CD4-positive, alpha-beta T cell (primary cell): ENCODE results near the gene COL23A1. TPM values are rescaled to one million over a fixed set of nuclear protein-coding genes. Genes with fewer than 3 reads are reported as not detected.

Experiments
- ATAC-seq: fragments of 200-7000 bp; cut with Tn5 transposase; one replicate; pipeline ENCODE4 v1.10.0; 2022; ENCODE audit warnings: mild to moderate bottlenecking; ENCODE audit not compliant: poor library complexity
- CTCF ChIA-PET: fragments of 350-600 bp; sonication (Branson Sonifier 250); formaldehyde crosslinking; loops from one replicate; lab custom pipeline; 2021; ENCODE audit warnings: antibody characterized with exemption, inconsistent platforms; lab: Charles Lee
- POLR2A ChIA-PET: fragments of 350-600 bp; sonication (Branson Sonifier 250); formaldehyde crosslinking; loops from one replicate; lab custom pipeline; 2021; ENCODE audit warnings: antibody characterized with exemption, inconsistent platforms; lab: Charles Lee
- DNase-seq, 14 experiments: peaks; one replicate each; pipeline ENCODE4 v3.0.0-alpha.2; 2013 to 2020; ENCODE audit warnings: mixed read lengths in 2 of 14
- H3K27ac ChIP-seq, 2 donors: one replicate each; pipeline versions ENCODE4 v1.5.1 to v1.7.0; 2013; ENCODE audit warnings: low read length in 2 of 2, low read depth in 1 of 2, mild to moderate bottlenecking in 1 of 2
- H3K27me3 ChIP-seq, 2 experiments: 1 replicate in 1 of 2; 2 replicates in 1 of 2; pipeline versions ENCODE4 v1.6.1 to v1.7.0; 2013; ENCODE audit warnings: low read length in 2 of 2, control low read depth in 1 of 2, mild to moderate bottlenecking in 1 of 2, moderate library complexity in 1 of 2; ENCODE audit not compliant: insufficient read depth in 2 of 2, control insufficient read depth in 1 of 2
- H3K36me3 ChIP-seq: one replicate; pipeline ENCODE4 v1.6.1; 2013; ENCODE audit warnings: low read length, control low read depth; ENCODE audit not compliant: insufficient read depth
- H3K4me1 ChIP-seq: one replicate; pipeline ENCODE4 v1.6.1; 2013; ENCODE audit warnings: low read length, control low read depth; ENCODE audit not compliant: insufficient read depth
- H3K4me3 ChIP-seq: one replicate; pipeline ENCODE4 v1.5.1; 2013; ENCODE audit warnings: mild to moderate bottlenecking, low read length, moderate library complexity
- H3K9me3 ChIP-seq, 2 experiments: 1 replicate in 1 of 2; 2 replicates in 1 of 2; pipeline versions ENCODE4 v1.6.1 to v1.7.0; 2013; ENCODE audit warnings: low read length in 2 of 2, mild to moderate bottlenecking in 2 of 2, control low read depth in 1 of 2, moderate library complexity in 1 of 2; ENCODE audit not compliant: control insufficient read depth in 1 of 2, insufficient read depth in 1 of 2
- H3K27ac Mint-ChIP-seq: one replicate; pipeline ENCODE4 v1.8.0; 2020; ENCODE audit warnings: mixed read lengths
- H3K27me3 Mint-ChIP-seq: one replicate; pipeline ENCODE4 v1.8.0; 2021; ENCODE audit warnings: mixed read lengths
- H3K36me3 Mint-ChIP-seq: one replicate; pipeline ENCODE4 v1.8.0; 2021; ENCODE audit warnings: low read depth, mixed read lengths
- H3K4me1 Mint-ChIP-seq: one replicate; pipeline ENCODE4 v1.8.0; 2021; ENCODE audit warnings: low read depth, mixed read lengths
- H3K4me3 Mint-ChIP-seq: one replicate; pipeline ENCODE4 v1.8.0; 2020; ENCODE audit warnings: mild to moderate bottlenecking, mixed read lengths
- H3K9me3 Mint-ChIP-seq: one replicate; pipeline ENCODE4 v1.8.0; 2020; ENCODE audit warnings: mixed read lengths
- CTCF ChIP-seq: fragments of 200-600 bp; IDR thresholded peaks from one replicate; pipeline ENCODE4 v1.8.0; 2022; ENCODE audit warnings: antibody characterized with exemption, mild to moderate bottlenecking
- intact Hi-C, 2 experiments: fragments of 100-400 bp; cut with DNase I in 1 of 2; cut with micrococcal nuclease in 1 of 2; formaldehyde crosslinking; loops; one replicate each; pipeline versions ENCODE4 v1.15.1 to v1.9.0; 2023 to 2025; cut with DNase I, micrococcal nuclease
- total RNA-seq, 174 experiments: library from RNA in 2 of 174; stranded (reverse) in 2 of 174; gene quantifications; one replicate each; pipeline ENCODE4 v1.2.3 and lab custom pipeline; 2021 to 2026

Gene COL23A1
- total RNA-seq, 2 experiments from 2014 or later: not detected

- H3K4me1 ChIP-seq: no peaks in the 10 kb centered on the region
- peaks cover 0 to 1% of the 10 kb centered on the region in 2 experiments for H3K9me3 ChIP-seq
- H3K27ac ChIP-seq: no peak overlapping the region
- no peak for ATAC-seq
- Mint-ChIP-seq H3K27ac (no peak overlapping the region), H3K9me3 (no peaks in the 10 kb centered on the region), H3K4me1 (no peaks in the 10 kb centered on the region), H3K27me3 (peaks cover 9% of the 10 kb centered on the region), H3K4me3 (no peak overlapping the region), H3K36me3 (no peaks in the 10 kb centered on the region)
- TF ChIP-seq CTCF: no peak
- no peaks in the 10 kb centered on the region for H3K36me3 ChIP-seq
- ChIA-PET POLR2A (no interaction called here), CTCF (no interaction called here)
- intact Hi-C loops: no loop called here
- no peak for DNase-seq
- H3K27me3 ChIP-seq: no peaks in the 10 kb centered on the region
- no peak overlapping the region for H3K4me3 ChIP-seq
These were observed 190.5 kb downstream of the COL23A1 start for GRCh38 chr5:178399701-178400095.

GRCh38 chr5:178398901-178399700 lies 191.1 kb downstream of the COL23A1 start:
- Mint-ChIP-seq H3K4me3 (no peak overlapping the region), H3K27ac (no peak overlapping the region), H3K9me3 (no peaks in the 10 kb centered on the region), H3K36me3 (no peaks in the 10 kb centered on the region), H3K4me1 (no peaks in the 10 kb centered on the region), H3K27me3 (peaks cover 8% of the 10 kb centered on the region)
- Histone ChIP-seq H3K36me3 (no peaks in the 10 kb centered on the region), H3K9me3 (no peaks in the 10 kb centered on the region), H3K4me1 (no peaks in the 10 kb centered on the region), H3K27me3 (no peaks in the 10 kb centered on the region), H3K4me3 (no peak overlapping the region), H3K27ac (no peak overlapping the region)
- ChIA-PET POLR2A (no interaction called here), CTCF (no interaction called here)
- ATAC-seq (no peak), DNase-seq (no peak)
- intact Hi-C loops: no loop called here
- TF ChIP-seq CTCF: no peak

GRCh38 chr5:178396796-178397720 lies 193.1 kb downstream of the COL23A1 start:
- Histone ChIP-seq H3K9me3 (no peaks in the 10 kb centered on the region), H3K4me1 (no peaks in the 10 kb centered on the region), H3K4me3 (no peak overlapping the region), H3K27ac (no peak overlapping the region), H3K36me3 (no peaks in the 10 kb centered on the region), H3K27me3 (no peaks in the 10 kb centered on the region)
- Mint-ChIP-seq H3K9me3 (no peaks in the 10 kb centered on the region), H3K4me3 (no peak overlapping the region), H3K36me3 (no peaks in the 10 kb centered on the region), H3K27ac (no peak overlapping the region), H3K4me1 (no peaks in the 10 kb centered on the region), H3K27me3 (peaks cover 4% of the 10 kb centered on the region)
- ChIA-PET CTCF (no interaction called here), POLR2A (no interaction called here)
- TF ChIP-seq CTCF: no peak
- intact Hi-C loops: no loop called here
- DNase-seq: no peak
- no peak for ATAC-seq
